Adrenal gland (tissue), 12 donors: ENCODE measurements around the gene CXCL3. TPM values are rescaled to one million over a fixed set of nuclear protein-coding genes. Genes with fewer than 3 reads are reported as not detected.

ENCODE experiments used
- DNase-seq, 7 donors: peaks; one replicate each; pipeline ENCODE4 v3.0.0-alpha.2; 2019 to 2020
- H3K27ac ChIP-seq, 5 donors: fragments of 200-600 bp; sonication (generic) in 4 of 5; 1 replicate in 3 of 5; 2 replicates in 2 of 5; pipeline versions ENCODE4 v1.5.1 to v1.8.0; 2016 to 2020; ENCODE audit warnings: mild to moderate bottlenecking in 1 of 5
- H3K27me3 ChIP-seq: fragments of 200-600 bp; 2 replicates; pipeline ENCODE4 v1.8.0; 2021
- H3K36me3 ChIP-seq, 2 donors: fragments of 200-600 bp; replicated peaks in 1 of 2; 1 replicate in 1 of 2; 2 replicates in 1 of 2; pipeline versions ENCODE4 v1.5.1 to v1.8.0; 2018 to 2022
- H3K4me1 ChIP-seq, 2 donors: fragments of 200-600 bp; replicated peaks in 1 of 2; 1 replicate in 1 of 2; 2 replicates in 1 of 2; pipeline versions ENCODE4 v1.5.1 to v1.8.0; 2018 to 2021
- H3K4me3 ChIP-seq, 4 donors: fragments of 200-600 bp; sonication (generic) in 3 of 4; one replicate each; pipeline ENCODE4 v1.5.1; 2016 to 2018
- H3K9me3 ChIP-seq, 3 donors: fragments of 200-600 bp; sonication (generic) in 1 of 3; replicated peaks in 1 of 3; 1 replicate in 2 of 3; 2 replicates in 1 of 3; pipeline versions ENCODE4 v1.5.1 to v1.8.0; 2016 to 2021
- CTCF ChIP-seq, 6 experiments: fragments of 450-650 bp in 4 of 6; fragments of 200-600 bp in 2 of 6; sonication (generic) in 1 of 6; IDR thresholded peaks; 1 replicate in 5 of 6; 2 replicates in 1 of 6; pipeline versions ENCODE4 v1.5.1 to v1.8.0; 2016 to 2021; ENCODE audit warnings: antibody characterized with exemption in 6 of 6, mild to moderate bottlenecking in 2 of 6, moderate library complexity in 1 of 6
- POLR2A ChIP-seq, 2 donors: fragments of 450-650 bp; IDR thresholded peaks; one replicate each; pipeline ENCODE4 v1.6.1; 2017; ENCODE audit warnings: antibody characterized with exemption in 2 of 2, mild to moderate bottlenecking in 2 of 2, moderate library complexity in 1 of 2
- WGBS, 4 donors: extraction: QIAGEN DNeasy Blood & Tissue Kit in 2 of 4; methylation state at CpG; one replicate each; pipeline versions ENCODE4 v1.1.5 to v1.1.7; 2013 to 2017; 5-methylcytosine and 5-hydroxymethylcytosine counted together
- intact Hi-C, 2 donors: fragments of 100-400 bp; cut with DNase I; formaldehyde crosslinking; loops; one replicate each; pipeline versions ENCODE4 v1.14.1 to v1.15.0; 2022 to 2023
- polyA plus RNA-seq, 3 donors: library from polyadenylated mRNA; stranded (reverse); fragments of 200-250 nt in 2 of 3; fragments of 350-450 nt in 1 of 3; fragmentation: Illumina TruSeq in 1 of 3; extraction: RNeasy Lipid Tissue Mini Kit (QIAGEN cat#74804) in 1 of 3; gene quantifications; one replicate each; pipeline ENCODE4 v1.2.3, GENCODE V29; 2013 to 2014
- total RNA-seq, 9 donors: library from RNA; depleted of rRNA in 4 of 9; stranded (reverse); fragments of >200 nt in 4 of 9; fragments of 120-200 nt in 1 of 9; fragmentation: NEBNext Ultra II Directional in 1 of 9; extraction: Animal tissue kit (Norgen Biotek cat#: 25700) in 1 of 9; gene quantifications; one replicate each; pipeline versions ENCODE4 v1.1.0 to v1.2.4, GENCODE V29; 2013 to 2023
- donor health status: healthy with polysubstance abuse.
- donor health status: Bipolar disorder and iron deficiency.
- donor health status: DM: yes; HTN: yes; CAD: no.
- donor health status: DM: no; HTN: no; CAD: no.
- donor health status: DM: no; HTN: no; CAD: no.
- donor health status: DM: yes; HTN: yes; CAD: no.

CXCL3 gene
- total and polyA plus RNA-seq, 12 donors: 0.13 to 1.6 (median 0.42) TPM; not detected in 3

- H3K4me1 ChIP-seq: no peaks in the 10 kb centered on the region
- no peak for DNase-seq
- no peak overlapping the region for H3K4me3 ChIP-seq
- H3K27me3 ChIP-seq: peaks cover 6% of the 10 kb centered on the region
- no peak overlapping the region for H3K27ac ChIP-seq
- intact Hi-C loops: no loop called here
- 75 to 85% (median 79%) methylated on average over 2 of the region's 2 CpGs for WGBS, 4 donors
- peaks cover 0 to 5% (median 0%) of the 10 kb centered on the region in 3 donors for H3K9me3 ChIP-seq
- no peaks in the 10 kb centered on the region for H3K36me3 ChIP-seq
- no peak for TF ChIP-seq CTCF (IDR thresholded peaks at IDR 0.05)
- no peak for TF ChIP-seq POLR2A (IDR thresholded peaks at IDR 0.05)
Measured at GRCh38 chr4:74045772-74046171, 7.3 kb upstream of the CXCL3 start.

GRCh38 chr4:74045247-74045646, 6.8 kb upstream of the CXCL3 start:
- no peak for DNase-seq
- TF ChIP-seq CTCF (IDR thresholded peaks at IDR 0.05): no peak
- no peak for TF ChIP-seq POLR2A (IDR thresholded peaks at IDR 0.05)
- no peaks in the 10 kb centered on the region for H3K36me3 ChIP-seq
- intact Hi-C loops: no loop called here
- no peak overlapping the region for H3K4me3 ChIP-seq
- no peaks in the 10 kb centered on the region for H3K4me1 ChIP-seq
- H3K27me3 ChIP-seq: peaks cover 6% of the 10 kb centered on the region
- peaks cover 0 to 5% (median 0%) of the 10 kb centered on the region in 3 donors for H3K9me3 ChIP-seq
- H3K27ac ChIP-seq: no peak overlapping the region
- 71 to 86% (median 82%) methylated on average over 3 of the region's 3 CpGs for WGBS, 4 donors

- H3K36me3 ChIP-seq: no peaks in the 10 kb centered on the region
- intact Hi-C loops: no loop called here
- 78 to 80% (median 80%) methylated on average over 3 of the region's 3 CpGs for WGBS, 4 donors
Measured at GRCh38 chr4:74044677-74045076, 6.2 kb upstream of the CXCL3 start.

GRCh38 chr4:74042681-74043080, 4.2 kb upstream of the CXCL3 start:
- Histone ChIP-seq H3K4me1 (peaks cover 0 to 5% of the 10 kb centered on the region in 2 donors), H3K36me3 (no peaks in the 10 kb centered on the region), H3K27me3 (peaks cover 6% of the 10 kb centered on the region), H3K27ac (no peak overlapping the region), H3K4me3 (no peak overlapping the region), H3K9me3 (peaks cover 0 to 5% (median 0%) of the 10 kb centered on the region in 3 donors)
- no peak for DNase-seq
- no peak for TF ChIP-seq CTCF (IDR thresholded peaks at IDR 0.05)
- 77 to 84% (median 80%) methylated on average over 2 of the region's 2 CpGs for WGBS, 4 donors
- intact Hi-C loops: no loop called here

More at GRCh38 chr4:74044677-74045076, 6.2 kb upstream of the CXCL3 start:
- TF ChIP-seq CTCF (IDR thresholded peaks at IDR 0.05): no peak
- no peak for TF ChIP-seq POLR2A (IDR thresholded peaks at IDR 0.05)
- Histone ChIP-seq H3K27me3 (peaks cover 6% of the 10 kb centered on the region), H3K4me3 (no peak overlapping the region), H3K9me3 (peaks cover 0 to 5% (median 0%) of the 10 kb centered on the region in 3 donors), H3K4me1 (no peaks in the 10 kb centered on the region), H3K27ac (no peak overlapping the region)
- DNase-seq: no peak
